Stimulated activated CD8-positive, alpha-beta memory T cell treated with anti-CD3 and anti-CD28 coated beads, Interleukin-12 subunit alpha, Interleukin-12 subunit beta, amount 100 ng/mL, for 24 hours (primary cell): Measurements from ENCODE around the gene FAM240A.
"Not testable (repeated sequence)": the region's sequence is repeated elsewhere in the genome, so short reads cannot be mapped to it uniquely, and the experiment has no call there.

Source experiments
- DNase-seq: peaks from one replicate; pipeline ENCODE4 v3.0.0-alpha.2; 2020; ENCODE audit errors: extremely low read depth

Gene FAM240A

GRCh38 chr3:46612324-46612723 is at the start of gene FAM240A:
FAM240A (plus strand) TSS chr3:46612525; CDS start chr3:46612684, 159 bp downstream.
- DNase-seq: no peak

- DNase-seq: no peak
Observed at GRCh38 chr3:46564190-46565021, 47.9 kb upstream of the FAM240A start.

- DNase-seq: no peak
Observed at GRCh38 chr3:46565077-46565476, 47.2 kb upstream of the FAM240A start.

DNA sequence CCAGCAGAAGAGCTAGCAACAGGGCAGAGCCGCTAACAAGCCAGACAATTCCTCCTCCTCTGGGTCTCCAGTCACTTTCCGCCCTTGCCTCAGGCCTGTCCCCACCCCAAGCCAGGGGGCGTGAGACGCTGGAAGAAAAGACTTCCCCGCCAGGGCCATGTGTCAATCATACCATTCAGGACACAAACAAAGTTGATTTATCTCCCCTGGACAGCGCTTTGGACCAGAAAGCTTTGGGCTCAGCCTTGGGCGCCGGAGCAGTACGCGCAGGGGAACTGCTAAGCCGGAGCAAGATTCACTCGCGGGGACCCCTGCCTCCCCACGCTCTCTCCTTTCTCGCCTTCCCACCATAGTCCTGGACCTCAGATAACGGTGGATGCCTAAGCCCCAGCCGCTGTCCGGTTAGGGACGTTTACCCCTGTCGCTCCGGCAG is 46.7 kb upstream of the FAM240A start:
- DNase-seq: no peak

- no peak for DNase-seq
Observed at GRCh38 chr3:46566040-46566641, 46.2 kb upstream of the FAM240A start, which contains the start of gene LRRC2. LRRC2 (minus strand) TSS chr3:46566302; CDS start chr3:46551591, 14,711 bp downstream.

GRCh38 chr3:46571684-46572083 is 40.6 kb upstream of the FAM240A start:
- no peak for DNase-seq

- DNase-seq: no peak
Observed at GRCh38 chr3:46573701-46574100, 38.6 kb upstream of the FAM240A start.

DNA sequence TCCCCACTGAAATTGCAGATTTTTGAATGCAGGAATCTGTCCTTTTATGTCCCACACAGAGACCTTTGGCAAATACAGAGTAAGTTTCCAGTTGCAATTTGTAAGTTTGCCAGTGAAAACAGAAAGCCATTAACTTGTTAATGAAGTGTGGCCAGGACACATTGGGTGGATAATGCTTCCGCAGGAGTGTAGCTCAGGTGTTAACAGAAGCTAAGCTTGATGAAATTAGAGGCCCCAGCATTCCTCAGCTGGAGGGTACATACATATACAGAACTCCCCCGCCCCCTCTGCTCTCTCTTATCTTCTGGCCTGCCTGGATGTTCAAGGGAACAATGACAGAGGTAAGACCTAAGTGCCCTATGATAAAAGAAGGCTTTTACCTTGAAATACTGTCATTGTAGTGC is 38.1 kb upstream of the FAM240A start:
- DNase-seq: no peak

GRCh38 chr3:46574881-46575576 is 37.3 kb upstream of the FAM240A start:
- DNase-seq: no peak

DNA sequence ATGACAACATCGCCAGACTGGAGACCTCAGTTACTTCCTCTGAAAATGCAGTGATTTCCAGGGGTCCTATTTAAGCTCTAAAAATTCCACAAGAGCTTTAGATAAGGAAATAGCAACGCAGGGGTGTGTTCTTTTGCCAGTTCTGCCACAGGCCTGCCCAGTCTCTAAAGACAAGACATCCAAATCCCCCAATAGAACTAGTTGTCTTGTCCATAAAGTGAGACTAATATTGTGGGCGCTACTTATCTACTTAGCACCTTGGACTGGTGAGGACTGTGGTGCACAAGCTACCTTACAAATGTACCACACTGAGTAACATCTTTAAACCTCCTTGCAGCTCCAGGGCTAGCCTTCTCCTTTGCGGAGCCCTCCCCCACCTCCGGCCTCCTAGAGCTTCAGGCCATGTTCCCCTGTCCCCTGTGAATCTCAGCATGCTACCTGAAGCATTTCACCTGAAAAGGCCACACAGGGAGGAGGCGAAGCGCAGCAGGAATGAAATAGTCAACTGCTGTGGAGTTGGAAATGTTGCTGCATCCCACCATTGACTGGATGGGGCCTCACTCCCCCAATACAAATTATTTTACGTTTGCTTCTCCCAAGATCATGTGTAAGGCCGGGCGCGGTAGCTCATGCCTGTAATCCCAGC is 36.6 kb upstream of the FAM240A start:
- DNase-seq: no peak

GRCh38 chr3:46576386-46576785 is 35.9 kb upstream of the FAM240A start:
- no peak for DNase-seq

- DNase-seq: no peak
Observed at GRCh38 chr3:46576879-46577278, 35.4 kb upstream of the FAM240A start.

DNA sequence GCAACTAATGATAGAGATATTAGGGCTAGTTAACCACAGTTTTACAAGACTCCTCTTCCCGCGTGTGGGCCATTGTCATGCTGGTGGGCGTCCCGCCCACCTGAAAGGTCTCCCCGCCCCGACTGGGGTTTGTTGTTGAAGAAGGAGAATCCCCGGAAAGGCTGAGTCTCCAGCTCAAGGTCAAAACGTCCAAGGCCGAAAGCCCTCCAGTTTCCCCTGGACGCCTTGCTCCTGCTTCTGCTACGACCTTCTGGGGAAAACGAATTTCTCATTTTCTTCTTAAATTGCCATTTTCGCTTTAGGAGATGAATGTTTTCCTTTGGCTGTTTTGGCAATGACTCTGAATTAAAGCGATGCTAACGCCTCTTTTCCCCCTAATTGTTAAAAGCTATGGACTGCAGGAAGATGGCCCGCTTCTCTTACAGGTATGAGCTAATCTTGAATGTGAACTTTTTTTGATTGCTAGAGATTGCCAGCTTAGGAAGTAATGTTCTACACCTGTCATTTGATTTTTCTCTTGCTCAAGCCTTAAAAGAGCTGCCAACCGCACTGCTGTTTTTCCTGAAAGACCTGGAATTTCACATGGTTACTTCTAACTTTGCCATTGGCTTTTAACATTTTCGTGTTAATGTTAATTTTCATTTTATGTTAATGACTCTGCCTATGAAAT is 34.6 kb upstream of the FAM240A start:
- DNase-seq: not testable (repeated sequence)

DNA sequence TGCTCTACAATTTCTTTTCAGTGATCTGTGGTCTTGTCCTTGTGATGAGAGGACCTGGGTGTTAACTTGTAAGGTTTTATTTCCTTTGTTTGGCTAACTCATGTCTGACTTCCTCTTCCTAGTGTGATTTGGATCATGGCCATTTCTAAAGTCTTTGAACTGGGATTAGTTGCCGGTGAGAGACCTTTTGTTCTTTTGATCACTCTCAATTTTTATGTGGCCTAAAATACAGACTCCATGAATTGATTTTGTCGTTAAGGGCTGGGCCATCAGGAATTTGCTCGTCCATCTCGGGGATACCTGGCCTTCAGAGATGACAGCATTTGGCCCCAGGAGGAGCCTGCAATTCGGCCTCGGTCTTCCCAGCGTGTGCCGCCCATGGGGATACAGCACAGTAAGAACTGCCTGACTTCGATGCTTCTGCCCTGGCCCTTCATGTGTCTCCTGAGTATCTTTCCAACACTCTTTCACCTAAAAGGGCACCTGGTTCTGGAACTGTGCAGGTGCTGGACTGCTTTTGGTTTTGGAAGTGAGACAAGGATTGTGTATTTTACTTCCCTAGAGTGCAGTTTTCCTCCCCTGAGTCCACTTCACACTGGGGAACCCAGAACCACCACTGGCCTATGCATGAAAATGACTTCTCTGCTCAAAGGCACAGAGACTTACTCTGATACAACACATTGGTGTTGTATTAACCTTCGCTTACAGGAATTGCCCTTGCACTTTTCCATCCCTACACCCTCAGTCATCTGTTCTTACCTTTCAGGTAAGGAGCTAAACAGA is 33.2 kb upstream of the FAM240A start:
- no peak for DNase-seq

GRCh38 chr3:46579756-46580286 is 32.5 kb upstream of the FAM240A start:
- no peak for DNase-seq

DNA sequence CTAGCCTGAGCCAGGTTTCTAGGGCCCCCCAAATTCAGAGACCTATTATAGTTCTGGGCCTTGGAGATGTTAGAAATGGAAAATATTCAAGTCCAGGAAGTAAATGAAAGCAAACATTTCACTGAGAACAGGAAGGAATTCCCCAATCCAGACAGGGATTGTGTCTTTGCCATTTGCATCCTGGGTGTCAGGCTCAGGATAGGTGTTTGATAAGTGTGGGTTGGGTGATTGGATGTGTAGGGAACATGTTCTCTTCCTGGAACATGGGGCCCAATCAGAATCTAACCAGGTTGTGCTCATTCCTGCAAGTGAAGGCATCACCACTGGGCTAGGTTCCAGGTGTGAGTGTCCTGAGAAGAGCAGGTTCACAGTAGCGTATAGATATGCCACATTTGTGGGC is 31.6 kb upstream of the FAM240A start:
- no peak for DNase-seq

DNA sequence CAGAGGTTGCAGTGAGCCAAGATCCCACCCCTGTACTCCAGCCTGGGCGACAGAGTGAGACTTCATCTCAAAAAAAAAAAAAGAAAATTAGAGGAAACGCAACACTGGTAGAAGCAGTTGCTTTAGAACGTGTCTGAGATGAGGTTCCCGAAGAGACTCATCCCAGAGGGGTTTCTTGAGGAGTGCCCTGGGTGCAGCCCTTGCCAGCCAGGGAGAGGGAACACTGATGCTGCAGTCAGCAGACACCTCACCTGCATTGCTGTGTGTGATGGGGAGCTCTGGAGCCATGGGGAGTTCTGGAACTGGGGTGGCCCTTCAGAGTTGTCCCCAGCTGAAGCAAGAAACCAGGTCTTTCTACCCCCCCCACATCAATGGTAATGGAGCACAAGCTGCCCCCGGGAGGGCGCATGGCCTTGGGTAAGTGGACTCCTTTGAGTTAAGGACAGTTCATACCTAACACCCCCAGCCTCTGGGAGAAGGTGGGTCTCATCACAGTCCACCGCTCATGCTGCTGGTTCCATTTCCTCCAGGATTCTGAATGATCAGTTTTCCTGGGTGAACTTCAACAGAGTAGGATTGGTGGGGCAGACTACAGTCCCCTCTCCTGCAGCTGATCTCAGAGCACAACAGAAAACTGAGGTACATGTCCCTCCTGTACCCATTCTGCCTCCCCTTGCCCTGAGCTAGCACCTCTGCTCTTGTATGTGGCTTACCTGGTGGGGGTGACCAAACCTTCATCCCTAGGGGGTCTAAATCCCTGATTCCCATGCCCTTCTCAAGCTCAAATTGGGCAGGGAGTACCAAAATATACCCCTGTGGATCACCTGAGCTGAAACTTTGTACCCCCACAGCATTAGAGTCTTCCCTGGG is 27.5 kb upstream of the FAM240A start:
- DNase-seq: no peak

- DNase-seq: no peak
Observed at GRCh38 chr3:46585799-46586693, 26.3 kb upstream of the FAM240A start.
